Measurements from ENCODE around the gene RPL29.

The RPL29 gene

DNA sequence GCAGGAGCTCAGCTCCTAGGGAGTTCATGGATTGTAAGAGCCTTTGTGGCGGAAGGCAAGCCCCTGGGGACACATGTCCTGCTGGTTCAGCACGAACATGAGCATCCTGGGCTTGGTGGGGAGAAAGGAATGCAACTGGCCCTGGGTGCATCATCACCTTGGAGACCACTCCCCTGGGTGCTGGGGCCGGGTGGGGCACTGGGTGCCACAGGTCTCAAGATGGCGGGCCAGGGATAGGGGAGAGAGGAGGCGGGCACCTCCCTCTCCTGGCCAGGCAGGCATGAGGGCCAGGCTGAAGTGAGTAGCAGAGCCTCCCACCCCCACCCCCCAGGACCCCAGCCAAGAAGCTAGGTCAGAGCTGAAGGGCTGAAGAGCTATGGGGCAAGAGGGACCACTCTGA lies 29.2 kb downstream of the RPL29 start:
- no peak for DNase-seq
- POLR2A ChIA-PET, result interaction anchor here (0.7 kb wide), 1 partner anchor 9 kb away, joined by 4 read pairs; the partner anchor contains the start of gene ABHD14A
- Histone ChIP-seq H3K4me3 (ENCODE audit: control insufficient read depth in 1 of 7, extremely low read depth in 1 of 7, insufficient read depth in 4 of 7, low read depth in 2 of 7, low read length in 6 of 7) (peak overlapping the region in 4 of 7 experiments; percentile 43 to 78 (median 60)), H3K9me3 (ENCODE audit: control extremely low read depth in 1 of 5, control insufficient read depth in 4 of 5, insufficient read depth in 2 of 5, low read depth in 1 of 5, low read length in 4 of 5) (no peaks in the 10 kb centered on the region), H3K36me3 (ENCODE audit: control insufficient read depth in 4 of 4, insufficient read depth in 4 of 4, low read length in 3 of 4) (no peaks in the 10 kb centered on the region), H3K27me3 (replicated peaks in 2 of 5; ENCODE audit: control insufficient read depth in 4 of 5, insufficient read depth in 5 of 5, low read length in 4 of 5) (peaks cover 0 to 23% (median 0%) of the 10 kb centered on the region in 5 experiments), H3K4me1 (ENCODE audit: control extremely low read depth in 1 of 4, control insufficient read depth in 4 of 4, insufficient read depth in 4 of 4, low read length in 3 of 4) (peaks cover 0 to 17% (median 17%) of the 10 kb centered on the region in 4 experiments), H3K27ac (ENCODE audit: insufficient read depth in 1 of 2, low read depth in 1 of 2, low read length in 2 of 2, poor library complexity in 1 of 2, severe bottlenecking in 2 of 2) (no peak overlapping the region)
- WGBS (ENCODE audit: insufficient coverage), result 93% methylated on average over 4 of the region's 5 CpGs
- CTCF ChIA-PET, result interaction anchor here (1.1 to 4.1 kb wide), 3 partner anchors 9 to 24 kb away, joined by 4 to 17 read pairs (median 4); partner anchors contain the start of genes GPR62, PARP3 and RRP9

- 86% methylated on average over 1 of the region's 2 CpGs for WGBS (ENCODE audit: insufficient coverage)
These were observed 29.7 kb downstream of the RPL29 start for GRCh38 chr3:51966016-51966415.

DNA sequence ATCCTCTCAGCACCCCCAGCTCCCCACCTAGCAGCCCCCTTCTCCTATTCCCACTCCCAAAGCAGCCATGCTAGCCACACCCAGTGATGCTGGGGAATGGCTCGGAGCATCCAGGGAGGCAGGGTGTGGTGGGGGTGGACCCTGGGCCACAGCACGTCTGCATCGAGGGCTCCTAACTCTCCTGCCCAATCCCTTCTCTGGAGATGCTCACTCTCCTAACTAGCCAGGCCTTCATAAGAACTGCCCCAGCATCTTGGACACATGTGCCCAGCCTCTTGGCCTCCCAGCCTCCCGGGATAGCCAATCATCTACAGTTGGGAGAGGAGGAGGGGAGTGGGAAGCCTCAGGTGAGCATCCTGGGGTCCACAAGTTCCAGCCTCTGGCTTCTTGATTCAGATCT lies 31.2 kb downstream of the RPL29 start:
- CTCF ChIA-PET, result interaction anchor here (1.0 to 1.5 kb wide), 3 partner anchors 9 to 20 kb away, joined by 3 to 4 read pairs (median 4); partner anchors contain the start of gene ABHD14B
- Histone ChIP-seq H3K9me3 (ENCODE audit: control extremely low read depth in 1 of 5, control insufficient read depth in 4 of 5, insufficient read depth in 2 of 5, low read depth in 1 of 5, low read length in 4 of 5) (no peaks in the 10 kb centered on the region), H3K36me3 (ENCODE audit: control insufficient read depth in 4 of 4, insufficient read depth in 4 of 4, low read length in 3 of 4) (no peaks in the 10 kb centered on the region), H3K4me3 (ENCODE audit: control insufficient read depth in 1 of 7, extremely low read depth in 1 of 7, insufficient read depth in 4 of 7, low read depth in 2 of 7, low read length in 6 of 7) (no peak overlapping the region), H3K27ac (ENCODE audit: insufficient read depth in 1 of 2, low read depth in 1 of 2, low read length in 2 of 2, poor library complexity in 1 of 2, severe bottlenecking in 2 of 2) (no peak overlapping the region), H3K27me3 (replicated peaks in 2 of 5; ENCODE audit: control insufficient read depth in 4 of 5, insufficient read depth in 5 of 5, low read length in 4 of 5) (peaks cover 0 to 23% (median 0%) of the 10 kb centered on the region in 5 experiments), H3K4me1 (ENCODE audit: control extremely low read depth in 1 of 4, control insufficient read depth in 4 of 4, insufficient read depth in 4 of 4, low read length in 3 of 4) (peaks cover 0 to 17% (median 17%) of the 10 kb centered on the region in 4 experiments)
- POLR2A ChIA-PET, result no interaction called here
- no CpG with 5 or more reads among the region's 4 CpGs for WGBS (ENCODE audit: insufficient coverage)
- DNase-seq, result no peak

More at GRCh38 chr3:51966016-51966415, 29.7 kb downstream of the RPL29 start:
- CTCF ChIA-PET, result interaction anchor here (1.1 to 1.5 kb wide), 3 partner anchors 8 to 11 kb away, joined by 4 read pairs; partner anchors contain the start of genes ABHD14B and GPR62
- H3K4me3 ChIP-seq (ENCODE audit: control insufficient read depth in 1 of 7, extremely low read depth in 1 of 7, insufficient read depth in 4 of 7, low read depth in 2 of 7, low read length in 6 of 7), result no peak overlapping the region
- H3K4me1 ChIP-seq (ENCODE audit: control extremely low read depth in 1 of 4, control insufficient read depth in 4 of 4, insufficient read depth in 4 of 4, low read length in 3 of 4), result peaks cover 0 to 17% (median 17%) of the 10 kb centered on the region in 4 experiments
- POLR2A ChIA-PET, result interaction anchor here (0.7 kb wide), 1 partner anchor 9 kb away, joined by 4 read pairs; the partner anchor contains the start of gene ABHD14A
- H3K27me3 ChIP-seq (replicated peaks in 2 of 5; ENCODE audit: control insufficient read depth in 4 of 5, insufficient read depth in 5 of 5, low read length in 4 of 5), result peaks cover 0 to 23% (median 0%) of the 10 kb centered on the region in 5 experiments
- no peaks in the 10 kb centered on the region for H3K36me3 ChIP-seq (ENCODE audit: control insufficient read depth in 4 of 4, insufficient read depth in 4 of 4, low read length in 3 of 4)
- DNase-seq, result no peak
- H3K9me3 ChIP-seq (ENCODE audit: control extremely low read depth in 1 of 5, control insufficient read depth in 4 of 5, insufficient read depth in 2 of 5, low read depth in 1 of 5, low read length in 4 of 5), result no peaks in the 10 kb centered on the region
- no peak overlapping the region for H3K27ac ChIP-seq (ENCODE audit: insufficient read depth in 1 of 2, low read depth in 1 of 2, low read length in 2 of 2, poor library complexity in 1 of 2, severe bottlenecking in 2 of 2)

GRCh38 chr3:51963951-51964451 lies 31.7 kb downstream of the RPL29 start:
- H3K9me3 ChIP-seq (ENCODE audit: control extremely low read depth in 1 of 5, control insufficient read depth in 4 of 5, insufficient read depth in 2 of 5, low read depth in 1 of 5, low read length in 4 of 5), result no peaks in the 10 kb centered on the region
- no peak overlapping the region for H3K4me3 ChIP-seq (ENCODE audit: control insufficient read depth in 1 of 7, extremely low read depth in 1 of 7, insufficient read depth in 4 of 7, low read depth in 2 of 7, low read length in 6 of 7)
- peaks cover 0 to 17% (median 16%) of the 10 kb centered on the region in 4 experiments for H3K4me1 ChIP-seq (ENCODE audit: control extremely low read depth in 1 of 4, control insufficient read depth in 4 of 4, insufficient read depth in 4 of 4, low read length in 3 of 4)
- H3K27ac ChIP-seq (ENCODE audit: insufficient read depth in 1 of 2, low read depth in 1 of 2, low read length in 2 of 2, poor library complexity in 1 of 2, severe bottlenecking in 2 of 2), result no peak overlapping the region
- H3K36me3 ChIP-seq (ENCODE audit: control insufficient read depth in 4 of 4, insufficient read depth in 4 of 4, low read length in 3 of 4), result no peaks in the 10 kb centered on the region
- ChIA-PET POLR2A (no interaction called here), CTCF (interaction anchor here (1.0 to 1.4 kb wide), 2 partner anchors 19 to 21 kb away, joined by 3 to 4 read pairs; no protein-coding TSS in a partner anchor)
- DNase-seq, result no peak
- WGBS (ENCODE audit: insufficient coverage), result 86% methylated on average over 8 of the region's 12 CpGs
- H3K27me3 ChIP-seq (replicated peaks in 2 of 5; ENCODE audit: control insufficient read depth in 4 of 5, insufficient read depth in 5 of 5, low read length in 4 of 5), result peaks cover 0 to 24% (median 0%) of the 10 kb centered on the region in 5 experiments

DNA sequence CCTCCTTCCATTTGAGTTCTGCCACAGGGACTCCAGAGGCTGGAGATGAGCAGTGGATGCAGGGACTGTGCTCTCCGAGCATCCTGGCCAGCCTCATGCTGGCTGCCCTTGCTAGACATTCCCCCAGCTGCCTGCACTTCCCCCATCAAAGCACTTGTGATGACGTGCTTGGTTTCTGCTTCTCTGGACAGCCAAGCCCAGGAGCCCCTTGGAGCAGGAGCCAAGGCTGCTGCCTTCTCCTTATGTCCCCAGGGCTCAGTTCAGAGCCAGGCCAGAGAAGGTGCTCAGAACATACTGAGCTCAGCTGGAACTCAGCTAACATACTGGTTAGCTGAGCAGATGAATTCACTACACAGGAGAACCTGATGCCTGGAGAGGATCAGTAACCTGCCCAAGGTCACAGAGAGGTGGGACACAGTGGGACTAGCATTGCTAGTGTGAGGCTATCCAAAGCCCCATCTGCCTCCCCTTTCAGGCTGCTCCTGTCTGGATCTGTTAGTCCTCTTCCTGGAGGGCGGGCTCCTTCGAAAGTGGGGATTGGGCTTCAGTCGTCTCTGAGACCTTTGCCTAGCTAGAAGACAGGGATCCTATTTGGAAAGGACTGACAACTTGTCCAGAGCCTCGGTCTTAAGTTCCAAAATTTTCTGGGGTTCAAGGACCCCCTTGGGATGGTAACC lies 32.7 kb downstream of the RPL29 start:
- no peaks in the 10 kb centered on the region for H3K9me3 ChIP-seq (ENCODE audit: control extremely low read depth in 1 of 5, control insufficient read depth in 4 of 5, insufficient read depth in 2 of 5, low read depth in 1 of 5, low read length in 4 of 5)
- WGBS (ENCODE audit: insufficient coverage), result 94% methylated on average over 6 of the region's 6 CpGs
- ChIA-PET CTCF (interaction anchor here (0.7 to 7.2 kb wide), 5 partner anchors 9 to 20 kb away, joined by 3 to 76 read pairs (median 4); partner anchors contain the start of genes ABHD14A and ABHD14B), POLR2A (no interaction called here)
- no peak overlapping the region for H3K4me3 ChIP-seq (ENCODE audit: control insufficient read depth in 1 of 7, extremely low read depth in 1 of 7, insufficient read depth in 4 of 7, low read depth in 2 of 7, low read length in 6 of 7)
- DNase-seq, result no peak
- peaks cover 0 to 12% (median 8%) of the 10 kb centered on the region in 4 experiments for H3K4me1 ChIP-seq (ENCODE audit: control extremely low read depth in 1 of 4, control insufficient read depth in 4 of 4, insufficient read depth in 4 of 4, low read length in 3 of 4)
- H3K27ac ChIP-seq (ENCODE audit: insufficient read depth in 1 of 2, low read depth in 1 of 2, low read length in 2 of 2, poor library complexity in 1 of 2, severe bottlenecking in 2 of 2), result no peak overlapping the region
- peaks cover 0 to 24% (median 0%) of the 10 kb centered on the region in 5 experiments for H3K27me3 ChIP-seq (replicated peaks in 2 of 5; ENCODE audit: control insufficient read depth in 4 of 5, insufficient read depth in 5 of 5, low read length in 4 of 5)
- no peaks in the 10 kb centered on the region for H3K36me3 ChIP-seq (ENCODE audit: control insufficient read depth in 4 of 4, insufficient read depth in 4 of 4, low read length in 3 of 4)

- no peak for DNase-seq
- no peak overlapping the region for H3K4me3 ChIP-seq (ENCODE audit: control insufficient read depth in 1 of 7, extremely low read depth in 1 of 7, insufficient read depth in 4 of 7, low read depth in 2 of 7, low read length in 6 of 7)
- H3K27ac ChIP-seq (ENCODE audit: insufficient read depth in 1 of 2, low read depth in 1 of 2, low read length in 2 of 2, poor library complexity in 1 of 2, severe bottlenecking in 2 of 2), result no peak overlapping the region
- H3K36me3 ChIP-seq (ENCODE audit: control insufficient read depth in 4 of 4, insufficient read depth in 4 of 4, low read length in 3 of 4), result no peaks in the 10 kb centered on the region
- CTCF ChIA-PET, result interaction anchor here (0.7 to 7.2 kb wide), 6 partner anchors 8 to 19 kb away, joined by 3 to 76 read pairs (median 4); partner anchors contain the start of genes ABHD14A and ABHD14B
- peaks cover 0 to 28% (median 1%) of the 10 kb centered on the region in 5 experiments for H3K27me3 ChIP-seq (replicated peaks in 2 of 5; ENCODE audit: control insufficient read depth in 4 of 5, insufficient read depth in 5 of 5, low read length in 4 of 5)
- 83% methylated on average over 5 of the region's 9 CpGs for WGBS (ENCODE audit: insufficient coverage)
- peaks cover 0 to 12% (median 8%) of the 10 kb centered on the region in 4 experiments for H3K4me1 ChIP-seq (ENCODE audit: control extremely low read depth in 1 of 4, control insufficient read depth in 4 of 4, insufficient read depth in 4 of 4, low read length in 3 of 4)
- no peaks in the 10 kb centered on the region for H3K9me3 ChIP-seq (ENCODE audit: control extremely low read depth in 1 of 5, control insufficient read depth in 4 of 5, insufficient read depth in 2 of 5, low read depth in 1 of 5, low read length in 4 of 5)
- POLR2A ChIA-PET, result no interaction called here
These were observed 33.8 kb downstream of the RPL29 start for GRCh38 chr3:51961602-51962569.
